Measurements from ENCODE around the gene PTPN6. TPM values are rescaled to one million over a fixed set of nuclear protein-coding genes. Genes with fewer than 3 reads are reported as not detected.

Gene PTPN6
- total RNA-seq, 2 experiments from 2014 or later, result 349 to 370 TPM

GRCh38 chr12:6978611-6979011 lies 27.5 kb downstream of the PTPN6 start:
- no peak overlapping the region for H3K4me3 Mint-ChIP-seq
- POLR2A ChIA-PET, result no interaction called here
- ATAC-seq (ENCODE audit: low read depth) (no peak), DNase-seq (no peak)
- H3K36me3 Mint-ChIP-seq, result peaks cover 13% of the 10 kb centered on the region
- no peaks in the 10 kb centered on the region for H3K9me3 Mint-ChIP-seq
- H3K27ac Mint-ChIP-seq, result peak overlapping the region; percentile 17
- peaks cover 10% of the 10 kb centered on the region for H3K4me1 Mint-ChIP-seq
- H3K27me3 Mint-ChIP-seq, result no peaks in the 10 kb centered on the region

GRCh38 chr12:6979021-6979420 lies 27.9 kb downstream of the PTPN6 start:
- H3K9me3 Mint-ChIP-seq, result no peaks in the 10 kb centered on the region

GRCh38 chr12:6979453-6979852 lies 28.3 kb downstream of the PTPN6 start:
- Mint-ChIP-seq H3K27ac (no peak overlapping the region), H3K4me3 (no peak overlapping the region), H3K36me3 (peaks cover 13% of the 10 kb centered on the region), H3K4me1 (peaks cover 8% of the 10 kb centered on the region), H3K27me3 (no peaks in the 10 kb centered on the region), H3K9me3 (no peaks in the 10 kb centered on the region)
- POLR2A ChIA-PET, result no interaction called here
- no peak for ATAC-seq (ENCODE audit: low read depth)
- no peak for DNase-seq

More at GRCh38 chr12:6979021-6979420, 27.9 kb downstream of the PTPN6 start:
- no peak for DNase-seq
- Mint-ChIP-seq H3K4me3 (no peak overlapping the region), H3K27ac (peak overlapping the region; percentile 17), H3K4me1 (peaks cover 8% of the 10 kb centered on the region), H3K36me3 (peaks cover 13% of the 10 kb centered on the region), H3K27me3 (no peaks in the 10 kb centered on the region)
- ATAC-seq (ENCODE audit: low read depth), result no peak
- POLR2A ChIA-PET, result no interaction called here

GRCh38 chr12:6980075-6980474 lies 28.9 kb downstream of the PTPN6 start:
- ATAC-seq (ENCODE audit: low read depth) (no peak), DNase-seq (no peak)
- H3K27me3 Mint-ChIP-seq, result no peaks in the 10 kb centered on the region
- H3K27ac Mint-ChIP-seq, result no peak overlapping the region
- no peaks in the 10 kb centered on the region for H3K9me3 Mint-ChIP-seq
- POLR2A ChIA-PET, result interaction anchor here (0.6 kb wide), 1 partner anchor 123 kb away, joined by 3 read pairs; no protein-coding TSS in a partner anchor
- peaks cover 6% of the 10 kb centered on the region for H3K4me1 Mint-ChIP-seq
- peaks cover 11% of the 10 kb centered on the region for H3K36me3 Mint-ChIP-seq
- no peak overlapping the region for H3K4me3 Mint-ChIP-seq

GRCh38 chr12:6980740-6981139 lies 29.6 kb downstream of the PTPN6 start:
- POLR2A ChIA-PET, result no interaction called here
- no peaks in the 10 kb centered on the region for H3K27me3 Mint-ChIP-seq
- H3K36me3 Mint-ChIP-seq, result peaks cover 7% of the 10 kb centered on the region
- ATAC-seq (ENCODE audit: low read depth), result no peak
- no peak for DNase-seq
- H3K4me1 Mint-ChIP-seq, result peaks cover 2% of the 10 kb centered on the region
- no peak overlapping the region for H3K27ac Mint-ChIP-seq
- H3K9me3 Mint-ChIP-seq, result no peaks in the 10 kb centered on the region
- no peak overlapping the region for H3K4me3 Mint-ChIP-seq

- Mint-ChIP-seq H3K27me3 (no peaks in the 10 kb centered on the region), H3K36me3 (peaks cover 7% of the 10 kb centered on the region), H3K4me3 (no peak overlapping the region), H3K9me3 (no peaks in the 10 kb centered on the region), H3K27ac (peak overlapping the region; percentile 46), H3K4me1 (peaks cover 1% of the 10 kb centered on the region)
- POLR2A ChIA-PET, result no interaction called here
- no peak for ATAC-seq (ENCODE audit: low read depth)
- DNase-seq, result no peak
Observed at GRCh38 chr12:6981152-6982052, 30.2 kb downstream of the PTPN6 start.

- no peaks in the 10 kb centered on the region for H3K27me3 Mint-ChIP-seq
- no peak overlapping the region for H3K27ac Mint-ChIP-seq
- H3K4me1 Mint-ChIP-seq, result peaks cover 1% of the 10 kb centered on the region
- no peak for ATAC-seq (ENCODE audit: low read depth)
- no peaks in the 10 kb centered on the region for H3K9me3 Mint-ChIP-seq
- POLR2A ChIA-PET, result no interaction called here
- peaks cover 7% of the 10 kb centered on the region for H3K36me3 Mint-ChIP-seq
- DNase-seq, result no peak
- no peak overlapping the region for H3K4me3 Mint-ChIP-seq
Observed at GRCh38 chr12:6982532-6982931, 31.4 kb downstream of the PTPN6 start.

- H3K27me3 Mint-ChIP-seq, result no peaks in the 10 kb centered on the region
- POLR2A ChIA-PET, result no interaction called here
- H3K36me3 Mint-ChIP-seq, result peaks cover 4% of the 10 kb centered on the region
- no peaks in the 10 kb centered on the region for H3K4me1 Mint-ChIP-seq
- DNase-seq (no peak), ATAC-seq (ENCODE audit: low read depth) (no peak)
- no peak overlapping the region for H3K4me3 Mint-ChIP-seq
- H3K27ac Mint-ChIP-seq, result no peak overlapping the region
- no peaks in the 10 kb centered on the region for H3K9me3 Mint-ChIP-seq
Observed at GRCh38 chr12:6987956-6988553, 36.9 kb downstream of the PTPN6 start.

- Mint-ChIP-seq H3K4me1 (peaks cover 2% of the 10 kb centered on the region), H3K27me3 (no peaks in the 10 kb centered on the region), H3K9me3 (no peaks in the 10 kb centered on the region), H3K27ac (no peak overlapping the region), H3K36me3 (peaks cover 12% of the 10 kb centered on the region), H3K4me3 (no peak overlapping the region)
- ATAC-seq (ENCODE audit: low read depth) (no peak), DNase-seq (no peak)
- POLR2A ChIA-PET, result no interaction called here
Observed at GRCh38 chr12:6996040-6996441, 44.9 kb downstream of the PTPN6 start.

- Mint-ChIP-seq H3K4me3 (no peak overlapping the region), H3K4me1 (peaks cover 2% of the 10 kb centered on the region), H3K9me3 (no peaks in the 10 kb centered on the region), H3K27ac (no peak overlapping the region), H3K36me3 (peaks cover 13% of the 10 kb centered on the region), H3K27me3 (no peaks in the 10 kb centered on the region)
- DNase-seq (no peak), ATAC-seq (ENCODE audit: low read depth) (no peak)
- POLR2A ChIA-PET, result interaction anchor here (0.6 to 1.1 kb wide), 3 partner anchors 24 to 275 kb away, joined by 3 to 5 read pairs (median 3); partner anchors contain the start of gene COPS7A
Observed at GRCh38 chr12:6998715-6999451, 47.7 kb downstream of the PTPN6 start.

- H3K27ac Mint-ChIP-seq, result no peak overlapping the region
- no peak overlapping the region for H3K4me3 Mint-ChIP-seq
- DNase-seq (no peak), ATAC-seq (ENCODE audit: low read depth) (no peak)
- peaks cover 4% of the 10 kb centered on the region for H3K36me3 Mint-ChIP-seq
- H3K27me3 Mint-ChIP-seq, result no peaks in the 10 kb centered on the region
- POLR2A ChIA-PET, result no interaction called here
- no peaks in the 10 kb centered on the region for H3K4me1 Mint-ChIP-seq
- no peaks in the 10 kb centered on the region for H3K9me3 Mint-ChIP-seq
Observed at GRCh38 chr12:7001921-7002591, 50.9 kb downstream of the PTPN6 start.

GRCh38 chr12:7004287-7004803 lies 53.2 kb downstream of the PTPN6 start:
- H3K9me3 Mint-ChIP-seq, result no peaks in the 10 kb centered on the region
- H3K27ac Mint-ChIP-seq, result no peak overlapping the region
- no peak for ATAC-seq (ENCODE audit: low read depth)
- POLR2A ChIA-PET, result interaction anchor here (0.6 to 0.8 kb wide), 2 partner anchors 13 to 437 kb away, joined by 3 read pairs; no protein-coding TSS in a partner anchor
- no peak overlapping the region for H3K4me3 Mint-ChIP-seq
- H3K27me3 Mint-ChIP-seq, result no peaks in the 10 kb centered on the region
- H3K36me3 Mint-ChIP-seq, result peaks cover 2% of the 10 kb centered on the region
- H3K4me1 Mint-ChIP-seq, result peaks cover 9% of the 10 kb centered on the region
- DNase-seq, result no peak

GRCh38 chr12:7004840-7005239 lies 53.7 kb downstream of the PTPN6 start:
- Mint-ChIP-seq H3K27ac (no peak overlapping the region), H3K4me3 (no peak overlapping the region), H3K9me3 (no peaks in the 10 kb centered on the region), H3K36me3 (peaks cover 2% of the 10 kb centered on the region), H3K4me1 (peaks cover 9% of the 10 kb centered on the region), H3K27me3 (no peaks in the 10 kb centered on the region)
- ATAC-seq (ENCODE audit: low read depth) (no peak), DNase-seq (no peak)
- POLR2A ChIA-PET, result interaction anchor here (0.6 kb wide), 2 partner anchors 32 to 437 kb away, joined by 3 read pairs; no protein-coding TSS in a partner anchor

Measured in activated naive CD8-positive, alpha-beta T cell treated with anti-CD3 and anti-CD28 coated beads, Interleukin-2, amount 10 ng/mL, durations not matched to agents 7 days and 5 days (primary cell).